ENCODE measurements around the gene MIAT. TPM values are rescaled to one million over a fixed set of nuclear protein-coding genes. Genes with fewer than 3 reads are reported as not detected.

The MIAT gene
- total RNA-seq (2012; rRNA removed): 0.54 and 1.1 TPM in 2 replicates
- 0.29 and 0.65 TPM in 2 replicates for polyA plus RNA-seq (2012; rRNA removed)
- polyA plus RNA-seq (2012; cell fraction: cytosol; rRNA removed): 0.03 and 0.09 TPM in 2 replicates
- 2.9 and 11.6 TPM in 2 replicates for polyA plus RNA-seq (2012; cell fraction: nucleus; rRNA removed; ENCODE audit: low replicate concordance)
- percentile 49 among the genes with signal in this experiment for Bru-seq, nascent RNA
- percentile 47 among the genes with signal in this experiment for BruChase-seq, experiment 1, labeled RNA remaining after a 6-hour chase
- BruChase-seq, experiment 2, labeled RNA remaining after a 2-hour chase: percentile 49 among the genes with signal in this experiment
- long read RNA-seq, full-length matches to known transcripts: 1 of 2 reads
- long read RNA-seq, partial matches to known transcripts: 0 of 2 reads
- long read RNA-seq, other reads (novel, unspliced or antisense): 1 of 2 reads

DNA sequence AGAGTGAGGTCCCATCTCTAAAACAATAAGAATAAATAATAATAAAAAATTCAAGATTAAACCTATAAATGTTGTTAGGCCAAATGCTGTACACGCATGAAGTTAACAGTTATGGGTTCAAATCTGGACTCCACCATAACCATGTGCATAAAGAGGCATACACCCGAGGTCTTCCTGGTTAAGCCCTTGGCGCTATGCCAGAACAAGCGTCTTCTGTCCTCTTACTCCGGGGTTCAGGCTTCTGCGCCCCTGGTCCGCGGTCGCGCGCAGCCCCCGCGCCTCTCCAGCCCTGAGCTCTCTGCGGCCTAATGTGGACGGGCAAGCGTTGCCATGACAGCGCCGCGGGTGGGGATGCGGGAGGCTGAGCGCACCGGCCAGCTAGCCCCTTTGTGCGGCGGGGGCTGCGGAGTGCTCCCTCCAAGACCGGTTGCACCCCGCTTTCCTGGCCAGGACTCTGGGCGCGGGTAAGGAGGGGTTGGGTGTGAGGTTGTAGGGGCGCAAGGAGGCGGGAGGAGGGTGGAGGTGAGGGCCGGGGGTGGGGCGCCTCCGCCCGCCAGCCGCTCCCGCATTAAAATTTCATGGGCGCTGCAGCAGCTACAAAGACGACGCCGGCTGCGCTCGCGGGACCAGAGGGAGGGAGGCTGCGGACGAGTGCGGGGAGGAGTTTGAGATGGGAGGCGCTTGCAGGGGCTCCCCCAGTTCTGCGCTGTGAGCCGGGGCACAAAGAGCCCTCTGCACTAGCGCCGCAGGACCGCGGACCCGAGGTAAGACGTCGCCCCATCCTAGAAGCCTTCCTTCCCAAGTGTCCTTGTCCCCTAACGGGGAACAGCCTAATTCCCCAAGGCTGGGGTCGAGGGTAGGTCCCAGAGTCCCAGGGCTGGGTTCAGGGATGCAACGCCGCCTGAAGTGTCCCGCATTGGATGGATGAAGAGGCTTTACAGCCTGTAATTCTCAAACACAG lies at the start of gene MIAT:
TSS of gene MIAT (plus strand) at position 698 of the 961 bp plus-strand sequence.
- Histone ChIP-seq H4K8ac (ENCODE audit: low read depth in 2 of 2, low read length in 2 of 2) (peak within 1 kb of the TSS in 1 of 2 experiments; percentile 14; a peak in 1 of 4 replicates), H2AK5ac (ENCODE audit: low read depth, low read length) (peak within 1 kb of the TSS; percentile 78), H4K91ac (ENCODE audit: insufficient read depth, low read depth, low read length) (no peak within 1 kb of the TSS), H2BK5ac (ENCODE audit: low read depth, low read length, poor library complexity, severe bottlenecking) (no peak within 1 kb of the TSS), H3K9me3 (ENCODE audit: control insufficient read depth, insufficient read depth, low read length) (no peaks in the 10 kb centered on the region), H3K36me3 (ENCODE audit: control insufficient read depth, insufficient read depth, low read length) (no peaks in the 10 kb centered on the region), H3K4ac (ENCODE audit: low read depth, low read length) (peak within 1 kb of the TSS; percentile 15; the same call in 1 of the 2 replicates), H3K27ac (ENCODE audit: insufficient read depth, low read length) (no peak within 1 kb of the TSS), H3K79me1 (ENCODE audit: low read depth in 1 of 2, low read length in 2 of 2) (no peaks in the 10 kb centered on the region), H4K20me1 (ENCODE audit: insufficient read depth, low read length) (no peaks in the 10 kb centered on the region), H2BK20ac (ENCODE audit: low read depth, low read length) (0 out of 2 replicates have a peak within 1 kb of the TSS, but pooled peaks have one; percentile 3), H3K27me3 (ENCODE audit: control insufficient read depth, insufficient read depth, low read length) (peaks cover 38% of the 10 kb centered on the region), H3K56ac (ENCODE audit: extremely low read depth, insufficient read depth, low read length) (no peak within 1 kb of the TSS), H2BK120ac (ENCODE audit: low read depth, low read length) (no peak within 1 kb of the TSS), H4K5ac (ENCODE audit: low read depth, low read length) (no peak within 1 kb of the TSS), H2AK9ac (replicated peaks; ENCODE audit: low read depth, low read length, poor library complexity) (peak within 1 kb of the TSS; percentile 92), H3K4me1 (ENCODE audit: control insufficient read depth, insufficient read depth, low read length) (peaks cover 5% of the 10 kb centered on the region; the same call in 1 of the 2 replicates), H2BK15ac (ENCODE audit: low read depth, low read length) (no peak within 1 kb of the TSS), H3K23ac (ENCODE audit: low read depth, low read length) (peak within 1 kb of the TSS; percentile 83), H3K9me1 (ENCODE audit: insufficient read depth, low read length) (no peaks in the 10 kb centered on the region), H3K9ac (ENCODE audit: low read depth, low read length) (no peak within 1 kb of the TSS), H3K4me2 (ENCODE audit: low read depth, low read length) (peak within 1 kb of the TSS; percentile 96), H3K4me3 (ENCODE audit: insufficient read depth, low read depth, low read length) (peak within 1 kb of the TSS; percentile 44), H3K18ac (ENCODE audit: low read depth, low read length) (no peak within 1 kb of the TSS), H3K14ac (replicated peaks; ENCODE audit: low read depth, low read length) (0 out of 2 replicates have a peak within 1 kb of the TSS, but pooled peaks have one; percentile 6), H2AFZ (replicated peaks; ENCODE audit: low read length, poor library complexity) (peak within 1 kb of the TSS; percentile 87)
- dilution Hi-C loops (cut with HindIII; ENCODE audit: low sequenced_read_pairs, unreplicated experiment): no loop called here
- in situ Hi-C loops (cut with MboI; ENCODE audit: low sequenced_read_pairs): no loop called here
- no TSS peak for BruUV-seq (replicated peaks)
- CTCF ChIA-PET: no interaction called here
- intact Hi-C loops (cut with micrococcal nuclease): no loop called here
- POLR2A ChIA-PET (ENCODE audit: unreplicated experiment): interaction anchor here (0.5 kb wide), 1 partner anchor 14 kb away, joined by 10 read pairs; no protein-coding TSS in a partner anchor
- WGBS, 2 experiments (ENCODE audit: extremely low coverage in 2 of 2, insufficient read length in 1 of 2): 5% methylated on average over 25 of the region's 62 CpGs; no CpG with 5 or more reads in 1 of the 2 experiments
- ATAC-seq (ENCODE audit: low read depth): peak; percentile 69
- DNase-seq: peak; percentile 24
- TF ChIP-seq RFX5 (IDR thresholded peaks at IDR 0.05; ENCODE audit: low read depth, low read length) (no peak), MAZ (IDR thresholded peaks at IDR 0.05; ENCODE audit: borderline replicate concordance, low read depth, low read length) (no peak), BHLHE40 (IDR thresholded peaks at IDR 0.05; ENCODE audit: low read depth, low read length) (no peak), MXI1 (IDR thresholded peaks at IDR 0.05; ENCODE audit: borderline replicate concordance, low read depth, low read length) (no peak), FOS (IDR thresholded peaks at IDR 0.05; ENCODE audit: low read depth, low read length) (no peak), CEBPB (IDR thresholded peaks at IDR 0.05; ENCODE audit: low read depth, low read length) (no peak), ELK1 (IDR thresholded peaks at IDR 0.05; ENCODE audit: borderline replicate concordance, low read depth, low read length) (no peak), RCOR1 (IDR thresholded peaks at IDR 0.05; ENCODE audit: insufficient replicate concordance, low read length) (no peak), NFE2L2 (IDR thresholded peaks at IDR 0.05; ENCODE audit: low read depth, low read length) (no peak), POLR2A (IDR thresholded peaks at IDR 0.05; ENCODE audit: low read depth, low read length) (no peak), USF2 (IDR thresholded peaks at IDR 0.05; ENCODE audit: low read depth, low read length) (no peak)

All from IMR-90 (cell line).